Activated T-cell treated with anti-CD3 and anti-CD28 coated beads, Interleukin-2, amount 50 U/mL, for 72 hours (primary cell): ENCODE results near the gene ARHGAP22. TPM values are rescaled to one million over a fixed set of nuclear protein-coding genes. Genes with fewer than 3 reads are reported as not detected.

Experiments
- total RNA-seq, 2 donors: library from RNA; stranded (reverse); gene quantifications; one replicate each; pipeline ENCODE4 v1.2.3, GENCODE V29; 2022

The ARHGAP22 gene
- total RNA-seq, 2 donors from 2014 or later = not detected

Other genes with a start within 250 kb of the ARHGAP22 start
- 1 to 10 TPM in 1 of 2 donors, under 1 TPM in 1; 0.58 to 1.7 TPM for gene WDFY4, start 79.8 kb upstream of the ARHGAP22 start, total RNA-seq